Stimulated activated CD4-positive, alpha-beta T cell treated with anti-CD3 and anti-CD28 coated beads, Interleukin-2, amount 100 ng/mL, for 4 hours (primary cell): Measurements from ENCODE around the gene FAM222A.

Experiments used
- DNase-seq: peaks from one replicate; pipeline ENCODE4 v3.0.0-alpha.2; 2020; ENCODE audit warnings: low read depth

Gene FAM222A

DNA sequence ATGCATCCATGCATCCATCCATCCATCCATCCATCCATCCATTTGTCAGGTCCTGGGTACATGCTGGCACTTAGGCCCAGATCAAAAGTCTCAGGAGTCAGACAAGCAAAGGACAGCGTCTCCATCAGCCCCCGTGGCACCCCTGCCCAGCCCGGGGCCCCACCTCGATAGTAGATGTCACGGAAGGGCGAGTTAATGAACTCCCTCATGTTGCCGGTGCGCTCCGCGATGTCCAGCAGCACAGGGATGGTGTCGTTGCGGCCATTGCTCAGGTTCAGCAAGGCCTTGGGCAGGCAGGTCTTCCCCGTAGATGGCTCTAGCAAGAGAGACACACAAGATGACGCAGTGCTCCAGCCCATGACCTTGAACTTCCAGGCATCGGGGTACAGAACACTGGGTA lies 89.2 kb downstream of the FAM222A start:
- no peak for DNase-seq

DNA sequence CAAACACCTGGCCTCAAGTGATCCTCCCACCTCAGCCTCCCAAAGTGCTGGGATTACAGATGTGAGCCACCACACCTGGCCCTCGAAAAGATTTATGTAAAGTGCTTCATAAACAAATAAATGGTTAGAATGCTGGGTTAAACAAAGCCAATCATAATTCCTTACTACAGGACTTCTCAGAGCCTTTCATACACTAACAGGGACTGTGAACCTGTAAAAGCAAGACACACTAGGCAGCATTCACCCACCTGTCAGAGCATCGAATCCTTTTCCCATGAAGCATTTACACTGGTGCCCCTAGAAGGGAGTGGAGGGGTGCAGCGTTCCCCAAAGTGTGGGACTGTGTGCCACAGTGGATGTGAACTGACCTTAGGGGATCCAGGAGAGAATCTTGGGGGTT lies 90.1 kb downstream of the FAM222A start:
- DNase-seq: no peak

DNA sequence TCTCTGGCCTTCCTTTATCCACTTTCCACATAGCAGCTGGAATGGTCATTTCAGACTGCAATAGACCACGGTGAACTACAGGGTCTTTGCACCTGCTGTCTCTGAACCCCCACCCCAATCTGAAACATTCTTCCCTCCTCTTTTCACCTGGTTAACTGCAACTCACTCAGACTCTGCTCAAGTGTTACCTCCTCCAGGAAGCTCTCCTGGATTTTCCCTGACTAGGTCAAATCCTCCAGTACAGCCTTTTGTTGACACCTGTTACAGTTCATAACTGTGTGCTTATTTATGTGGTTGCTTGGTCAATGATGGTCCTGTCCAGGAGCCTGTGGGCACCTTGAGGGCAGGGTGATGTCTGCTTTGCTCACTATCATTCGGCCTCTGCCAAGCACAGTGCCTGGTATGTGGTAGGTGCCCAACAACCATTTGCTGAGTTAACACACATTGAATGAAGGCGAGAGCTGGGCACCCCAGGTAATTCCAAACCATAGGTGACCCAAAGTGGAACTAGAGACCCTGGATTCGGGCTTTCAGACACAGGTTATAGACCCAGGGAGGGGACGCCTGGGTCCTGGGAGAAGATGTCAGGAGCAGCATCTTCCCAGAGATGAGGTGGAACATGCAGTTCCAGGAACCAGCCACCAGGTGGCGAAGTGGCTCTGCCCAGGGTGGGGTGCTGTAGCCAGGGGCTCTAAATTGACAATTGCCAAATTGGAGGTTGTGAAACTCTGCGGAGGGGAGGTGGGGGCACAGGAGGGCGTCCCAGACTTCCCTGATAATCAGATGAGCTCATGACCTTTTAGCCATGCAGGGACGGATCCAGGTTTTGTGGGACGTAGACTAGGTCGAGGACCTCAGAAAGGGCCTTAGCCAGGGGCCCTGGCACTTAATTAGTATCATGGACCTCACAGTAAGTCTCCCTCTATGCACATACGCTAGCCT lies 91.5 kb downstream of the FAM222A start:
- peak; percentile 51 for DNase-seq

DNA sequence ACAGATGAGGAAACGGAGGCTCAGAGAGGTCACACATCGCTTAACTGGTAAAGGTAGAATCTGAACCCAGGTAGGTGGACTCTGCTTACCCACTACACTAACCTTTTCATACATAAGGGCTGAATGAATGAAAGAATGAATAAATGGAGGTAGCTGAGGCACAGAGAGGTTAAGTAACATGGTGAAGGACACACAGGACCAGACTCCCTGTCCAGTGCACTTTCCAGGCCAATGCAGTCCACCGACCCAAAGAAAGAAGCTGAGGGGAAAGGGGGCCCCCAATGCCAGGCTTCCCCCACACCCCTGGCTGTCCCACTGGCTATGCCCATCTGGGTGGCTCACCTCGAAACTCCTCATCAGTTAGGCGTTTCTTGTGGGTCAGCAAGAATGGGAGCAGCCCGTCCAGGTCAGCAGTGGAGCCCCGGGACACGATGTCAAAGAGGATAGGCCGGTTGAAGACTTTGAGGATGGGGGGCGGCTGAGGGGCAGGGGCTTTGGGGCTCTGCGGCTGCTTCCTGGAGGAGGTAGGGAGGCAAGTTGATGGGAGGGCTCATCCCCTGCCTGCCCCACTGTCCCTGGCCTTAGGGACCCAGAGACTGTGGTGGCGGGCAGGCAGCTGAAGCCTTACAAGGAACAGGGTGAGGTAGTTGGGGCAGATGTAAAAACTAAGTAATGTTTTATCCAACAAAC lies 94.5 kb downstream of the FAM222A start:
- no peak for DNase-seq

DNA sequence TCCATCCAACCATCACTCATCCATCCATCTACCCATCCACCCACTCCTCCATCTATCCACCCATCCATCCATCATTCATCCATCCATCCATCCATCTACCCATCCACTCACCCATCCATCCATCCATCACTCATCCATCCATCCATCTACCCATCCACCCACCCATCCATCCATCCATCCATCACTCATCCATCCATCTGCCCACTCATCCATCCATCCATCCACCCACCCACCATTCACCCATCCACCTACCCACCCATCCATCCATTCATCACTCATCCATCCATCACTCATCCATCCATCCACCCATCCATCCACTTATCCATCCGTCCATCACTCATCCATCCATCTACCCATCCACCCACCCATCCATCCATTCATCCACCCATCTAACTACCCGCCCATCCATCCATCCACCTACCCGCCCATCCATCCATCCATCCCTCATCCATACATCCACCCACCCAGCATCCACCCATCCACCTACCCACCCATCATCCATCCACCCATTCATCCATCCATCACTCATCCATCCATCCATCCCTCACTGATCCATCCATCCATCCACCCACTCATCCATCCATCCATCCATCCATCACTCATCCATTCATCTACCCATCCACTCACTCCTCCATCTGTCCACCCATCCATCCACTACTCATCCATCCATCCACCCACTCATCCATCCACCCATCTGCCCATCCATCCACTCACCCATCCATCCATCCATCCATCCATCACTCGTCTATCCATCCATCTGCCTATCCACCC lies 95.4 kb downstream of the FAM222A start:
- no peak for DNase-seq

DNA sequence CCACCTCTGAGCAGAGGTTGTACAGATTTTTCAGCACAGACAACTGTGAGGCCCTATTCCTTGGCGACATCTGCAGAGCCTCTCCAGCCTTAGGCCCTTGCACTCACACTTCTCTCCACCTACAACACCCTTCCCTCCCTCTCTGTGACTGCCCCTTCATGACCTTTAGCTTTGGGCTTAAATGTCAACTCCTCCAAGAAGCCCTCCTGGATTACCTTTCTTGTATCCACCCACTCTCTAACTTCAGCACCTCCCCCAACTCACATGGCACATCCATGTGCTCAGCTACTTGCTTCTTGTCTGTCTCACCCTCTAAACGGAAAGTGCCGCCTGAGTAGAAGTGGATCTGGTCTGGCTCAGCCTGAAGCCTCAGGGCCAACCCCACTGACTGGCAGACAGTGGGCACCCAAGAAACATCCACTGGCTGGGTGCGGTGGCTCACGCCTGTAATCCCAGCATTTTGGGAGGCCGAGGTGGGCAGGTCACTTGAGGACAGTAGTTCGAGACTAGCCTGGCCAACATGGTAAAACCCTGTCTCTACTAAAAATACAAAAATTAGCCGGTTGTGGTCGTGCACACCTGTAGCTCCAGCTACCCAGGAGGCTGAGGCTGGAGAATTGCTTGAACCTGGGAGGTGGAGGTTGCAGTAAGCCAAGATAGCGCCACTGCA lies 97.5 kb downstream of the FAM222A start:
- DNase-seq: no peak

DNA sequence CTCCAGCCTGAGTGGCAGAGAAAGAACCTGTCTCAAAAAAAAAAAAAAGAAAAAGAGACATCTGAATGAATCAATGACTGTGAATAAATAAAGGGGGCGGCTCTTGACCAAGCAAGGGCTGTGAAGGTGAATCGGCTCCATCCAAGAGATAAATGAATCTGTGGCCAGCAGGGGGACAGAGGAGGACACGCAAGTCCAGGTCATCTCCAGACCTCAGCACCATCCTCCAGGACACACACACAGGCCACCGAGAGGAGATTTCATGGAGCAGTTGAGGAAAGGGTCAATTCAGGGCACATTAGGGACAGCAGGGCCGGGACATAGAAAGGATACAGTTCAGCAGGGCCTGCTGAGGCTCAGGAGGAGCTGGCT lies 98.0 kb downstream of the FAM222A start:
- no peak for DNase-seq

DNA sequence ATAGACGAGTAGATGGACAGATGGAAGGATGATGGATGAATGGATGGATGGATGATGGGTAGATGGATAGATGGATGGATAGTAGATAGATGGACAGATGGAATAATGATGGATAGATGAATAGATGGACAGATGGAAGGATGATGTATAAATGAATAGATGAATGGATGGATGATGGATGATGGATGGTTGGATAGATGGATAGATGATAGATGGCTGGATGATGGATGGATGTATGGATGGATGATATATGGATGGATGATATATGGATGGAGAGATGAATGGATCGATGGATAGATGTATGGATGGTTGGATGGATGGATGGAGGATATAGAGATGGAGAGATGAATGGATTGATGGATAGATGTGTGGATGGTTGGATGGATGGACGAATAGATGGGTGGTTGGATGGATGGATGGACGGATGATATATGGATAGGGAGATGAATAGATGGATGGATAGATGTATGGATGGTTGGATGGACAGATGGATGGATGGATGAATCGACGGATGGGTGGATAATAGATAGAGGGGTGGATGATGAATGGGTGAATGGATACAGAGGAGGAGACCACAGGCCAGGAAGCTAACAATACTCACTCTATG lies 100.3 kb downstream of the FAM222A start:
- no peak for DNase-seq

DNA sequence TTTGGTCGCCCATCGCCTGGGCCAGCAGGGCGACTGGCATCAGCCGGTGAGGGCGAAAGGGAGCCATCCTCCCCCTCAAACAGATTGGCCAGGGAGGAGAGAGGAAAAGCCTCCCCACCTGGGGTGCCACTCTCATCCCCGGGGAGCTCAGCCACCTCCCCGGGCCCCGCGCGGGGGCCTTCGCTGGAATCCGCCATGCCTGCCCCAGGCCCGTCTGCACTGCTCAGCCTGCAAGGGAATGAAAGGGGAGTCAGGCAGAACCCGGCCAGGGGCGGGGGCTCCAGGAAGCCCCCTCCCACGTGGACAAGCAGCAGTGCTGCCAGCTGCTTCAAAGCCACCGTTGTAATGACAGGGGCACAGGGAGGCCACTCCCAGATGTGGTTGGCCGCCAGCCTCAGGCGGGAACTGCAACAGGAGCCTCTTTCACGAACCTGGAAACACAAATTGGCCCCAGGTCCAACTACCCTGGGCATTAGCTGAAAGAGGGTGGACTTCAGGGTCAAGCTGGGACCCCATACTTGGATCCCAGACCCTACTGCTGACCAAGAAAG lies 101.0 kb downstream of the FAM222A start:
- no peak for DNase-seq

DNA sequence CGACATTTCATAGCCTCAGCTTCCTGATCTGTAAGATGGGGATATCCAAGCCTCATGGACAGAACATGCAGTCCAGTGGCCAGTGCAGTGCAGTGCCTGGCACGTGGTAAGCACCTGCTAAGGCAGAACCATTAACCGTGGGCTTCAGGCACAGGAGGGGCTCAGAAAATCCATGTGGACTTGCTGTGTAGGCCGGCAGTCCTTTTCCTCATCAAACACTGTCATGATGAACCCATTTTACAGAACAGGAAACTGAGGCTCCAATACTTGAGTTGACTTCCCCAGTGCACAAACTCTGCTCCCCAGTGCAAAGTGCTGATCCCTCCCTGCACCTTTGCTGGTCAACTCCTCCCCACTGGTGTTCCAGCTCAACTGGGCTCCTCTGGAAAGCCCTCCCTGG lies 101.6 kb downstream of the FAM222A start:
- DNase-seq: no peak

DNA sequence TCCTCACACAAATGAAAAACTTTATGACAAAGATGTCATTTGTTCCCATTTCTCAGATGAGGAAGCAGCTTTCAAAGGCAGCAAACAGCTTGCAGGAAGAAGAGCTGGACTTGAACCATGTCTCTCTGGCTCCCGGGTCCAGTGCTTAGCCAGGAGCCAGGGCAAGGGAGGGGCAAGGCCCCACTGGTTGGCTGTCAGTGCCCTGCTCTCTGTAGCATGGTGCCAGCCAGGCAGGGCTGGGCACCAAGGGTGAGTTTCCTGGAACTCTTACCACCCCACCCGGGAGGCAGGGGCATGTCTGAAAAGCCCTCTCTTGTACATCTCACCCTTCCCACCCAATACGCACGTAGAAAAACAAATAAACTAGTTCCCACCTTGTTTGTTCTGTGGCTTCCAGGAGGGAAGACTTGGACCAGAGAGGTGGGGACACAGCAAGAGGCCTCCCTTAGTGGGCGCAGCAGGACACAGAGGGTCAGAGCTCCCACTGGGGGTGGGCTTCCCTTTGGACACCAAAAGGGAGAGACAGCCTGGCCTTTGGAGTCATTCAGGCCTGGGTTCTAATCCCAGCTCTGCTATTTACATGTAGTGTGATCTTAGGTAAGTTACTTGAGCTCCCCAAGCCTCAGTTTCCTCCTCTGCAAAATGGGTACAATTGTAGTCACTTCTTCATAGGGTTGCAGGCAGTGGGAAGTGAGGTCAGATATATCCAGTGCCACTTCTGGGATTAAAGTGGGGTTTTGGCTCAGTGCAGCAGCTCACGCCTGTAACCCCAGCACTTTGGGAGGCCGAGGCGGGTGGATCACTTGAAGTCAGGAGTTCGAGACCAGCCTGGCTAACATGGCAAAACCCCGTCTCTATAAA lies 102.4 kb downstream of the FAM222A start:
- no peak for DNase-seq

DNA sequence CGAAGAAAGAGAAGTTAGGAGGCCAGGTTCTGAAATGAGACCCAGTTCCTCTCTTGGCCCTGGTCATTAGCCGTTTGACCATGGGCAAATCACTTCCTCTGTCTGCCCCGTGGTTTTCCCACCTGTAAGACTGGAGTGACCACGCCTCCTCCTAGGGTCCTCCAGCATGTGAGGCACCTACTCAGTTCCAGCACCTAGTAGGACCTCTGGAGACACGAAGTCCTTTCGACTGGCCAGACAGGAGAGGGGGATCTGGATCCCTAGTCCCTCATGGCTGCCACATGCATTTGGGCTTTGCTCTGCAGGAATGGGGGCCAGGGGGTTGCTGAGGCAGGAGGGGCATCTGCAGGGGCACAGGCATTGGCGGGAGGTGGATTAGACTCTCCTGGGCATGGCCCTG lies 103.2 kb downstream of the FAM222A start:
- DNase-seq: no peak

DNA sequence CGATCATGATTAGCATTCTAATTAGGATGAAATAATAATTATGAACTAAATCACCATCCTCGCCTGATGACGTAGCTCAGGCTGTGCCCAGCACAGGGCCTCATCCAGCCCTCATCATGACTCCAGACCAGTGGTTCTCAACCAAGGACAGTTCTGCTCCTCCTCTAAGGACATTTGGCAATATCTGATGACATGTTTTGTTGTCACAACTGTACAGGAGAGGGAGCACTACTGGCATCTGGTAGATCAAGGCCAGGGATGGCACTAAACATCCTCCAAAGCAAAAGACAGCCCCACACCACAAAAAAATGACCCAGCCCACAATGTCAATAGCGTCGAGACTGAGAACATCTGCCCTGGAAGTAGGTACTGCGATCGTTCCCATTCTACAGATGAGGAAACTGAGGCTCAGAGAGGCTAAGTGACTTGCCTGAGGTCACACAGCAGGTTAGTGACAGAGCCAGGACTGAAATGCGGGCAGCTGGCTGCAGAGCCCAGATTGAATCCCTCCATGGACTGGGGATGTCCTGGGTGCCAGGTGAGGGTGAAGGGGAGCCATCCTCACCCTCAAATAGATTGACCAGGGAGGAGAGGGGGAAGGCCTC lies 104.1 kb downstream of the FAM222A start:
- no peak for DNase-seq

DNA sequence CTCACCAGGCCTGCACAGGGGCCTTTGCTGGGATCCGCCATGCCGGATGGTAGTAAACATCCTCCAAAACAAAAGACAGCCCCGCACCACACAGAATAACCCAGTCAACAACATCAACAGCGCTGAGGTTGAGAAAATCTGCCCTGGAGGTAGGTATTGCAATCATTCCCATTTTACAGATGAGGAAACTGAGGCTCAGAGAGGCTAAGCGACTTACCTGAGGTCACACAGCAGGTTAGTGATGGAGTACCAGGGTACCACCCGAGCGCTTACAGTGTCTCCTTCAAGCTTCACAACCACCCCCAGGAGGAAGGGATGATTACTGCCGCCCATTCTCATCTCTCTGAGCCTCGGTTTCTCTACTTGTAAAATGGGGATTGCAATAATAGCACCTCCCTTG lies 104.6 kb downstream of the FAM222A start:
- no peak for DNase-seq

DNA sequence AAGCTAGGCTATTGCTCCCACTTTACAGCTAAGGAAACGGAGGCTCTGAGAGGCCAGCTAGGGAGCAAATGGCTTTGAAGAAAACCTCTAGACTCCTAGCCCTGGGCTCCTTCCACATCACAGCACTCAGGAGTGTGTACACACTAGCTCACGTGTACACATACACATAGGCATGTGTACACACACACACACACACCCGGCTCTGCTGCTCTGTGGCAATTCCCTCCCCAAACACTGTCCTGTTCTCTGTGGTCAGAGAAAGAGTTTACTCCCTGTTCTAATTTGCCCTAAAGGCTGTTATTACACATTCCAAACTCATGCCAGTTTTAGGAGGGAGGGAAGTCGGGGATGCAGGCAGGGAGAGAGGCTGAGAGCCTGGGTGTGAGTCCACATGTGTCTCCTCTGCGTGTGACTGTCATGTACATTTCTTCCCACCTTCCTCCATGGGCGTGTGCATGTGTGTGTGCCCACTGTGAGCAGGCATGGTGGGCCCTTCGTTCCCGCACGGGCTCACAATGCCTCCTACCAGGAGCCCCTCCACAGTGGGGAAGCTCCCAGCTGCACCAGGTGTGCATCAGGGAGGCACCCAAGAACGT lies 105.4 kb downstream of the FAM222A start:
- no peak for DNase-seq
